NCI-H748 (cell line): ENCODE data around the gene NDUFB3.
"Not testable (repeated sequence)": the region's sequence is repeated elsewhere in the genome, so short reads cannot be mapped to it uniquely, and the experiment has no call there.

Experiments used
- DNase-seq: peaks from one replicate; lab custom pipeline; 2025; ENCODE audit not compliant: unreplicated experiment; lab: John Stamatoyannopoulos, UW

Gene NDUFB3

GRCh38 chr2:201090574-201090973 is 18.8 kb downstream of the NDUFB3 start:
- no peak for DNase-seq

GRCh38 chr2:201093573-201093972 is 21.8 kb downstream of the NDUFB3 start:
- no peak for DNase-seq

- DNase-seq, result no peak
Measured at GRCh38 chr2:201100497-201100896, 28.7 kb downstream of the NDUFB3 start.

- DNase-seq, result no peak
Measured at GRCh38 chr2:201105759-201106158, 34.0 kb downstream of the NDUFB3 start.

- no peak for DNase-seq
Measured at GRCh38 chr2:201107624-201108023, 35.8 kb downstream of the NDUFB3 start.

- DNase-seq, result no peak
Measured at GRCh38 chr2:201108341-201108740, 36.5 kb downstream of the NDUFB3 start.

- no peak for DNase-seq
Measured at GRCh38 chr2:201109186-201109585, 37.4 kb downstream of the NDUFB3 start.

DNA sequence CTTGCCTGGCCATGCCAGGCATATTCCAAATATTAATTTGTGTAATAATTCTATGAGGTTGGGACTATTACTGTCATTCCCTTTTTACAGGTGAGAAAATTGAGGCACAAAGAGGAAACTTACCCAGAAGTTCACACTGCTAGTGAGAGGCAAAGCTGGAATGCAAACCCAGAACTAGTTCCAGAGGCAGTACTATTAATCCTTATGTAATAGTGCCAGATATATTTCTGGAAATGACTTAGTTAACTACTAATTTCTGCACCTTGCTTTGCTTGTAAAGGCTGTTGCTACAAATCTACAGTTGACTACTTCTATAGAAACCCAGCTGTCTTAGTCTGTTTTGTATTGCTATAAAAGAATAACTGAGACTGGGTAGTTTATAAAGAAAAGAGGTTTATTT is 38.8 kb downstream of the NDUFB3 start:
- no peak for DNase-seq

- no peak for DNase-seq
Measured at GRCh38 chr2:201111096-201111495, 39.3 kb downstream of the NDUFB3 start.

GRCh38 chr2:201114350-201114749 is 42.5 kb downstream of the NDUFB3 start:
- no peak for DNase-seq

GRCh38 chr2:201114846-201115245 is 43.0 kb downstream of the NDUFB3 start:
- no peak for DNase-seq

DNA sequence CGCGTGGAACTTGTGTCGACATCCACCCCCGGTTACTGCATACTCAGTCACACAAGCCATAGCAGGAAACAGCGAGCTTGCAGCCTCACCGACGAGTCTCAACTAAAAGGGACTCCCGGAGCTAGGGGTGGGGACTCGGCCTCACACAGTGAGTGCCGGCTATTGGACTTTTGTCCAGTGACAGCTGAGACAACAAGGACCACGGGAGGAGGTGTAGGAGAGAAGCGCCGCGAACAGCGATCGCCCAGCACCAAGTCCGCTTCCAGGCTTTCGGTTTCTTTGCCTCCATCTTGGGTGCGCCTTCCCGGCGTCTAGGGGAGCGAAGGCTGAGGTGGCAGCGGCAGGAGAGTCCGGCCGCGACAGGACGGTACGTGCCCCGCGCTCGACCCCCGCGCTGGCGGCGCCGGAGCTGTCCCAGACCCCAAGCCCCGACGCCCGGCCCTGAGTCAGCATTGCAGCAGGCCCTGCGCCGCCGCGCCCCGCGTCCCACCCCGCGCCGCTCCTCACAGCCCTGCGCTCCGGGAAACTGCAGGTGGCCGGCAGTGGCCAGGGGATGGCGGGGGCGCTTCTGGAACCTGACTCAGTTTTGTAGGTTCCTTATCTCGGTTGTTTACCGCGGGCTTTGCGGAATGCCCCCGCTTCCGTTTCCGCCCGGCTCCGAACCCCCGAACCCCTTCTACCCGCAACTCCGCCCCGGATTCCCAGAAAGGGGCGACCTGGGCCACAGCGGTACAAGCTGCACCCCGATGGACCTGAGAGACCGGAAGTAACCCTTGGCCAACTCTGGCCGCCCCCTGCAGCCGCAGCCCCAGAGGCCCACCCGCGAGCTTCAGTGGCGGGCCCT is 44.5 kb downstream of the NDUFB3 start, which contains the start of gene CFLAR:
TSS of gene CFLAR (plus strand) at position 50 of the 844 bp plus-strand sequence. CDS start 13,702 bp downstream, outside the sequence.
- peak; percentile 89 for DNase-seq

DNA sequence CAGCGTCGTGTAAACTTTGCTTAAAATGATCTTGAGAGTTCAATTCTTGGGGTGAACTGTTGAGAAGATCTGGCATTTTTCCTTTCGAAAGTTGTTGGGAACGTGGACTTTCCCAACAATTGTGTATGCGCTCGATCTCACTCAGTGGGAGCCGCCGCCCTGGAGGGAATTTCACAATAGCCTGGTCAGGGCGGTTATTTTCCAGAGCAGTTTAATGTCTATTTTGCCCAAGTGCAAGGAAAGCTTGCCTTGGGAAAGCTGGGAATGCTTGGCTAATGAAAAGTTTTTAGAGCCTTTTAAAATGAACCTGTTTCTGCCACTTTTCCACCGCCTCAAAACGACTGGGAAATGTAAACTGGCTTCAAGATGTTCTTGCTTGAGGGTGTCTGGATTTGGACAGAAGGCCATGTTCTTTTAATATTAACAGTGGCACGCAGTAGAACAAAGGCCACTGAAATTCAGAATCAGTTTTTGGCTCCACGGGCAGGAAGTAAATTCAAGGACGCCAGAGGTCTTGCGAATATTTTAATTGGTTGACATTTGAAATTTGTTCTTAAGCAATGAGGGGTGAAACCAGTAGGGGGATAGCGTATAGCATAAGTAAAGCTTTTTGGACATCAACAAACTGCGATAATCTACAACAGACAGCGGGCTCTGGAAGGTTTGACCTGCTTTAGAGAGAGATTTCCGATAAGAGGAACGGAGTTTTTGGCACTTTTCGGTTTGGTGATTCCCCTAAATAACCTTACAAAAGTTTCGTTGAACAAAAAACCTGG is 45.3 kb downstream of the NDUFB3 start:
- DNase-seq, result peak; percentile 71

GRCh38 chr2:201117735-201118094 is 45.9 kb downstream of the NDUFB3 start:
- not testable (repeated sequence) for DNase-seq

DNA sequence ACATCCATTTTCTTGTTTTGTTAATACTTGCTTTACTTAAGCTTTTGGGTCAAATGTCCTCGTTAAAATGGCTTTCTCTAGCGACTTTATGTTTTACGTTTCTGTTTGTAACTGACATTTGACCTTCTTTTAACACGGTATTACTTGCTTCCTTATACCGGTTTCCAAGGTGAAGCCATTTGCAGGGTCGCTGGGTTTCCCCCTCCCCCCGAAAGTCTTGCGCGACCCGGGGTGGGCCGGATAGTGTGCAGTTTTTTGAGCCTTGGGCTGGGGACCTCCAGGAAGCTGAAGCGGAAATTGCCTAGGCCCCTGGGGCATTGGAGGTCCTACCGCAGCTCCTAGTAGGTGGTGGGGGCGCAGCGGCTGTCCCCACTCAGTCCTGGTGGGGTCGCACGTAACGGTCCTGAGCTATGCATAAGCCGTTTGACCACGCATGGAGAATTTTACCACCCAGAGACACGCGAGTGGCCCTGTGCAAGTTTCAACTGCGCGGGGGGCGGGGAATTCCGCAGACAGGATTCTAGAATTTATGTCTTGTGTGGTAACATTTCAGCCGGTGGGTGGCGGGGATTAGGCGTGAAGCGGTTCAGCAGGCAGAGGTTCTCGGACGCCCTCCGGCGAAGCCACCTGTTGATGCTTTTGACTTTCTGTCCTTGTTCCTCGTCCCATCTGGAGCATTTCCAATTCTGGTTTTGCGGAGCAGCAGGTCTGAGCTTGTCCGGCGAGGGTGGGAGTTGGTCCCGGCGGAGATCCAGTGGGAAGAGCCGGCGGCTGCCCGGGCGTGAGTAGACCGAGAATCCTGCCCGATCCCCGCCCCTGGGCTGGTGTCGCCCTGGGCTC is 46.5 kb downstream of the NDUFB3 start:
- DNase-seq, result no peak

DNA sequence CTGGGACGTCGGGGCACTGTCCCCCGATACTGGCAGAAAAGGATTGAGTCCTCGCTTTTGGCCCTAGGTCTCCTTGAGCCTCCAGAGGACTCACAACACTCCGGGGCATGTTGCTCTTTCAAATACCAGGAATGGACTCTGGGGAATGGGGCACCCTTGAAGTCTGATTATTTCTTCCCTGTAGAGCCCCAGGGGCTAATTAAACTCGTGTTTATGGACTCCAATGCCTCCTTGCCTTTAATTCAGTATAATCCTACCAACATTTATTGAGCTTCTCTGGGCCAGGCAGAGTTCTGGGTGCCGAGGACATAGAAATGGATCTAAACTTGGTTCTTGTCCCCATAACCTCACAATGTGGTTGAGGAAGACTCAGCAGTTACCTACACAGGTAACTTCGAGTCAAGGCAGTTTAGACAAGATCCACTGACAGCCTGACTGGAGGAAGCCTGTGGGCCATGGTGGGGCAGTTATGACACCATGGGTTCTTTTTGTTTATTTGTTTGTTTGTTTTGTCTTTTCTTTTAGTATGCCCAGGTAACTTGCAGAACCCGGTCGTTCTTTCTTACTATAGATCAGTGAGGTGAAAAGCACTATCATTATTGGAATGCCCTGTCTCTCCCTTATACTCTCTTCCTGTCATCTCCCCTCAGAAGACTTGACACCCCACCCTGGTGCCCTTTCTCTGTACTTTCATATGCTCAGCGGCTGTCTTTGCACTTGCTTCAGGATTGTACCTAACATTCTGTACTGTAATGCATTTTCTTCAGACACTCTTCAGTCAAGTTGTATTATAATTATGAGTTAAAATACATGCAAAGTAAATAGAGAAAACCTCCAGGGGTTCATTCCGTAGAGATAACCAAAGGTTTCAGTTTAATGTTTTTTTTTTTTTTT is 47.4 kb downstream of the NDUFB3 start:
- DNase-seq, result no peak

- DNase-seq, result no peak
Measured at GRCh38 chr2:201122276-201122675, 50.5 kb downstream of the NDUFB3 start.

GRCh38 chr2:201126308-201127151 is 54.7 kb downstream of the NDUFB3 start:
- no peak for DNase-seq

GRCh38 chr2:201127152-201127511 is 55.3 kb downstream of the NDUFB3 start:
- no peak for DNase-seq
